Uterus (tissue), 4 donors: ENCODE data around the gene HES4. TPM values are rescaled to one million over a fixed set of nuclear protein-coding genes. Genes with fewer than 3 reads are reported as not detected.
"Not testable (repeated sequence)": the region's sequence is repeated elsewhere in the genome, so short reads cannot be mapped to it uniquely, and the experiment has no call there.

Experiments
- DNase-seq, 2 donors: peaks; one replicate each; pipeline ENCODE4 v3.0.0-alpha.2; 2019 to 2020
- H3K27ac ChIP-seq, 2 donors: fragments of 200-600 bp; sonication (generic); 1 replicate in 1 of 2; 2 replicates in 1 of 2; pipeline ENCODE4 v1.5.1; 2016 to 2018
- H3K27me3 ChIP-seq, 2 donors: fragments of 200-600 bp; sonication (generic); one replicate each; pipeline ENCODE4 v1.5.1; 2018 to 2019; ENCODE audit warnings: control low read depth in 1 of 2
- H3K36me3 ChIP-seq, 2 donors: fragments of 200-600 bp; sonication (generic); one replicate each; pipeline ENCODE4 v1.5.1; 2019; ENCODE audit warnings: control low read depth in 1 of 2
- H3K4me1 ChIP-seq, 2 donors: fragments of 200-600 bp; sonication (generic); one replicate each; pipeline ENCODE4 v1.5.1; 2018 to 2019; ENCODE audit warnings: control low read depth in 1 of 2
- H3K4me3 ChIP-seq, 2 donors: fragments of 200-600 bp; sonication (generic); 1 replicate in 1 of 2; 2 replicates in 1 of 2; pipeline ENCODE4 v1.5.1; 2018 to 2019; ENCODE audit warnings: mild to moderate bottlenecking in 1 of 2
- H3K9me3 ChIP-seq, 2 donors: fragments of 200-600 bp; sonication (generic); one replicate each; pipeline ENCODE4 v1.5.1; 2019; ENCODE audit warnings: control low read depth in 1 of 2
- CTCF ChIP-seq, 4 experiments: fragments of 200-600 bp in 2 of 4; fragments of 450-650 bp in 2 of 4; sonication (generic) in 2 of 4; IDR thresholded peaks; one replicate each; pipeline ENCODE4 v1.5.1; 2016 to 2019; ENCODE audit warnings: antibody characterized with exemption in 4 of 4, mild to moderate bottlenecking in 2 of 4, moderate library complexity in 1 of 4
- POLR2A ChIP-seq, 2 donors: fragments of 450-650 bp; IDR thresholded peaks; one replicate each; pipeline ENCODE4 v1.6.1; 2016; ENCODE audit warnings: antibody characterized with exemption in 2 of 2, mild to moderate bottlenecking in 1 of 2, moderate library complexity in 1 of 2
- intact Hi-C: fragments of 100-400 bp; cut with DNase I; formaldehyde crosslinking; loops from one replicate; pipeline ENCODE4 v1.15.1; 2023; ENCODE audit warnings: low total_unique reads
- total RNA-seq, 4 donors: library from RNA; depleted of rRNA in 3 of 4; stranded (reverse); fragments of >200 nt in 3 of 4; gene quantifications; one replicate each; pipeline versions ENCODE4 v1.1.0 to v1.2.4, GENCODE V29; 2014 to 2023
- donor health status: DM: yes; HTN: yes; CAD: no.

Gene HES4
- total RNA-seq, 4 donors from 2014 or later: 19.6 to 41.0 (median 36.3) TPM

GRCh38 chr1:1021010-1021919, 21.4 kb upstream of the HES4 start:
- Histone ChIP-seq H3K27ac (no peak overlapping the region), H3K4me3 (peak overlapping the region; percentile 57 to 97), H3K9me3 (no peaks in the 10 kb centered on the region), H3K36me3 (no peaks in the 10 kb centered on the region), H3K27me3 (no peaks in the 10 kb centered on the region), H3K4me1 (peaks cover 0 to 19% of the 10 kb centered on the region in 2 donors)
- TF ChIP-seq CTCF (IDR thresholded peaks at IDR 0.05) (no peak), POLR2A (IDR thresholded peaks at IDR 0.05) (no peak)
- peak in 1 of 2 donors; percentile 63 for DNase-seq
- intact Hi-C loops: no loop called here

GRCh38 chr1:1020415-1021009, 20.6 kb upstream of the HES4 start:
- peaks cover 0 to 19% of the 10 kb centered on the region in 2 donors for H3K4me1 ChIP-seq
- no peaks in the 10 kb centered on the region for H3K9me3 ChIP-seq
- intact Hi-C loops: no loop called here
- H3K4me3 ChIP-seq: peak overlapping the region; percentile 57 to 97
- TF ChIP-seq POLR2A (IDR thresholded peaks at IDR 0.05) (no peak), CTCF (IDR thresholded peaks at IDR 0.05) (no peak)
- H3K27me3 ChIP-seq: no peaks in the 10 kb centered on the region
- no peaks in the 10 kb centered on the region for H3K36me3 ChIP-seq
- peak overlapping the region in 1 of 2 donors; percentile 96 for H3K27ac ChIP-seq
- peak in 1 of 2 donors; percentile 43 for DNase-seq

- no peaks in the 10 kb centered on the region for H3K9me3 ChIP-seq
- no peaks in the 10 kb centered on the region for H3K27me3 ChIP-seq
- H3K4me3 ChIP-seq: peak within 1 kb of the TSS; percentile 57 to 97
- peak within 1 kb of the TSS; percentile 95 to 96 for H3K27ac ChIP-seq
- peak in 1 of 2 donors; percentile 56 for DNase-seq
- peaks cover 0 to 16% of the 10 kb centered on the region in 2 donors for H3K4me1 ChIP-seq
- intact Hi-C loops: no loop called here
- peak in 1 of 4 experiments; percentile 23 for TF ChIP-seq CTCF (IDR thresholded peaks at IDR 0.05)
- peak in 1 of 2 donors; percentile 45 for TF ChIP-seq POLR2A (IDR thresholded peaks at IDR 0.05)
- H3K36me3 ChIP-seq: no peaks in the 10 kb centered on the region
Observed at GRCh38 chr1:1020000-1020404, 20.1 kb upstream of the HES4 start, which contains the start of gene AGRN. Gene AGRN, plus strand, starts transcription at chr1:1020120. Its CDS starts 53 bp downstream, at chr1:1020173.

GRCh38 chr1:1019122-1019999, 19.5 kb upstream of the HES4 start:
- intact Hi-C loops: no loop called here
- H3K36me3 ChIP-seq: no peaks in the 10 kb centered on the region
- H3K27me3 ChIP-seq: no peaks in the 10 kb centered on the region
- peak overlapping the region; percentile 57 to 97 for H3K4me3 ChIP-seq
- H3K27ac ChIP-seq: peak overlapping the region; percentile 95 to 96
- peak; percentile 76 to 83 for DNase-seq
- peaks cover 0 to 13% of the 10 kb centered on the region in 2 donors for H3K4me1 ChIP-seq
- TF ChIP-seq CTCF (IDR thresholded peaks at IDR 0.05) (peak; percentile 35 to 68 (median 49)), POLR2A (IDR thresholded peaks at IDR 0.05) (peak in 1 of 2 donors; percentile 5)
- no peaks in the 10 kb centered on the region for H3K9me3 ChIP-seq

GRCh38 chr1:1018321-1018685, 18.4 kb upstream of the HES4 start:
- H3K27ac ChIP-seq, intact Hi-C loops, H3K27me3 ChIP-seq, DNase-seq, H3K9me3 ChIP-seq, H3K4me3 ChIP-seq, H3K36me3 ChIP-seq: not testable (repeated sequence)
- peaks cover 0 to 13% of the 10 kb centered on the region in 2 donors for H3K4me1 ChIP-seq

- intact Hi-C loops: not testable (repeated sequence)
- H3K4me1 ChIP-seq: peaks cover 0 to 13% of the 10 kb centered on the region in 2 donors
Observed at GRCh38 chr1:1017397-1018320, 17.8 kb upstream of the HES4 start.

More at GRCh38 chr1:1017397-1018320, 17.8 kb upstream of the HES4 start:
- H3K27me3 ChIP-seq, DNase-seq, H3K36me3 ChIP-seq, H3K27ac ChIP-seq, H3K4me3 ChIP-seq, H3K9me3 ChIP-seq: not testable (repeated sequence)
